Panc1 (cell line): ENCODE data around the gene PCDHB3.

Experiments
- POLR2AphosphoS5 ChIP-seq: IDR thresholded peaks from 2 replicates; pipeline ENCODE4 v1.6.1; 2012; ENCODE audit warnings: mild to moderate bottlenecking, low read depth, low read length, moderate library complexity
- TF ChIP-seq, protein P1 (sequence below): fragments of 450-650 bp; IDR thresholded peaks from 2 replicates; pipeline ENCODE4 v1.5.1; 2017; ENCODE audit warnings: mild to moderate bottlenecking

GRCh38 chr5:141101059-141101458 is 786 bp downstream of the PCDHB3 start:
- TF ChIP-seq, protein P1, sequence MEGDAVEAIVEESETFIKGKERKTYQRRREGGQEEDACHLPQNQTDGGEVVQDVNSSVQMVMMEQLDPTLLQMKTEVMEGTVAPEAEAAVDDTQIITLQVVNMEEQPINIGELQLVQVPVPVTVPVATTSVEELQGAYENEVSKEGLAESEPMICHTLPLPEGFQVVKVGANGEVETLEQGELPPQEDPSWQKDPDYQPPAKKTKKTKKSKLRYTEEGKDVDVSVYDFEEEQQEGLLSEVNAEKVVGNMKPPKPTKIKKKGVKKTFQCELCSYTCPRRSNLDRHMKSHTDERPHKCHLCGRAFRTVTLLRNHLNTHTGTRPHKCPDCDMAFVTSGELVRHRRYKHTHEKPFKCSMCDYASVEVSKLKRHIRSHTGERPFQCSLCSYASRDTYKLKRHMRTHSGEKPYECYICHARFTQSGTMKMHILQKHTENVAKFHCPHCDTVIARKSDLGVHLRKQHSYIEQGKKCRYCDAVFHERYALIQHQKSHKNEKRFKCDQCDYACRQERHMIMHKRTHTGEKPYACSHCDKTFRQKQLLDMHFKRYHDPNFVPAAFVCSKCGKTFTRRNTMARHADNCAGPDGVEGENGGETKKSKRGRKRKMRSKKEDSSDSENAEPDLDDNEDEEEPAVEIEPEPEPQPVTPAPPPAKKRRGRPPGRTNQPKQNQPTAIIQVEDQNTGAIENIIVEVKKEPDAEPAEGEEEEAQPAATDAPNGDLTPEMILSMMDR, result no peak
- no peak for TF ChIP-seq POLR2AphosphoS5
